Measurements from ENCODE around the gene CSE1L.
"Not testable (repeated sequence)": the region's sequence is repeated elsewhere in the genome, so short reads cannot be mapped to it uniquely, and the experiment has no call there.

CSE1L gene

GRCh38 chr20:49082295-49082694 lies 36.2 kb downstream of the CSE1L start:
- DNase-seq, result not testable (repeated sequence)

- no peak for DNase-seq
These were observed 45.0 kb downstream of the CSE1L start for GRCh38 chr20:49091104-49091503.

- DNase-seq, result no peak
These were observed 45.6 kb downstream of the CSE1L start for GRCh38 chr20:49091762-49092161.

- DNase-seq, result no peak
These were observed 50.2 kb downstream of the CSE1L start for GRCh38 chr20:49096203-49096730.

- no peak for DNase-seq
These were observed 51.0 kb downstream of the CSE1L start for GRCh38 chr20:49097159-49097558.

- no peak for DNase-seq
These were observed 52.0 kb downstream of the CSE1L start for GRCh38 chr20:49098136-49098535.

- no peak for DNase-seq
These were observed 52.9 kb downstream of the CSE1L start for GRCh38 chr20:49099011-49099410.

GRCh38 chr20:49100292-49100691 lies 54.2 kb downstream of the CSE1L start:
- not testable (repeated sequence) for DNase-seq

GRCh38 chr20:49100972-49101371 lies 54.9 kb downstream of the CSE1L start:
- DNase-seq, result no peak

- DNase-seq, result no peak
These were observed 56.9 kb downstream of the CSE1L start for GRCh38 chr20:49103019-49103418.

GRCh38 chr20:49103647-49104364 lies 57.7 kb downstream of the CSE1L start:
- no peak for DNase-seq

GRCh38 chr20:49104365-49104648 lies 58.2 kb downstream of the CSE1L start:
- no peak for DNase-seq

- DNase-seq, result not testable (repeated sequence)
These were observed 59.0 kb downstream of the CSE1L start for GRCh38 chr20:49104979-49105547.

- DNase-seq, result no peak
These were observed 60.2 kb downstream of the CSE1L start for GRCh38 chr20:49106328-49106727.

- no peak for DNase-seq
These were observed 64.9 kb downstream of the CSE1L start for GRCh38 chr20:49110767-49111694.

GRCh38 chr20:49112596-49113274 lies 66.6 kb downstream of the CSE1L start:
- no peak for DNase-seq

- no peak for DNase-seq
These were observed 69.5 kb downstream of the CSE1L start for GRCh38 chr20:49115564-49115963.

GRCh38 chr20:49118307-49118706 lies 72.2 kb downstream of the CSE1L start:
- DNase-seq, result no peak

GRCh38 chr20:49119988-49120387 lies 73.9 kb downstream of the CSE1L start:
- DNase-seq, result no peak

- no peak for DNase-seq
These were observed 76.8 kb downstream of the CSE1L start for GRCh38 chr20:49122920-49123319.

GRCh38 chr20:49123982-49124381 lies 77.9 kb downstream of the CSE1L start:
- no peak for DNase-seq

- no peak for DNase-seq
These were observed 86.9 kb downstream of the CSE1L start for GRCh38 chr20:49132995-49133478.

GRCh38 chr20:49133571-49133970 lies 87.5 kb downstream of the CSE1L start:
- no peak for DNase-seq
